Lower leg skin (tissue), 3 donors: ENCODE measurements around the gene LTA.

ENCODE experiments used
- CTCF ChIP-seq, 3 donors: fragments of 450-650 bp; IDR thresholded peaks; one replicate each; pipeline ENCODE4 v1.5.1; 2016; ENCODE audit warnings: antibody characterized with exemption in 3 of 3, mild to moderate bottlenecking in 3 of 3, moderate library complexity in 2 of 3
- POLR2A ChIP-seq, 2 donors: fragments of 450-650 bp; IDR thresholded peaks; one replicate each; pipeline ENCODE4 v1.6.1; 2016 to 2017; ENCODE audit warnings: antibody characterized with exemption in 2 of 2, mild to moderate bottlenecking in 1 of 2, moderate library complexity in 1 of 2

- TF ChIP-seq POLR2A (IDR thresholded peaks at IDR 0.05): no peak
- no peak for TF ChIP-seq CTCF (IDR thresholded peaks at IDR 0.05)
Observed at GRCh38 chr6:31567531-31568370, 4.3 kb upstream of the LTA start.
